Left kidney (tissue), 2 donors: Measurements from ENCODE around the gene RIMBP3C. TPM values are rescaled to one million over a fixed set of nuclear protein-coding genes. Genes with fewer than 3 reads are reported as not detected.
"Not testable (repeated sequence)": the region's sequence is repeated elsewhere in the genome, so short reads cannot be mapped to it uniquely, and the experiment has no call there.

Experiments used
- DNase-seq: peaks from one replicate; pipeline ENCODE4 v3.0.0-alpha.2; 2013
- polyA plus RNA-seq: library from polyadenylated mRNA; unstranded; fragments of 120-200 nt; gene quantifications from one replicate; pipeline ENCODE4 v1.2.1, GENCODE V29; 2013; ENCODE audit not compliant: insufficient read length

The RIMBP3C gene
- polyA plus RNA-seq, 1 donor, result 0.20 TPM

DNA sequence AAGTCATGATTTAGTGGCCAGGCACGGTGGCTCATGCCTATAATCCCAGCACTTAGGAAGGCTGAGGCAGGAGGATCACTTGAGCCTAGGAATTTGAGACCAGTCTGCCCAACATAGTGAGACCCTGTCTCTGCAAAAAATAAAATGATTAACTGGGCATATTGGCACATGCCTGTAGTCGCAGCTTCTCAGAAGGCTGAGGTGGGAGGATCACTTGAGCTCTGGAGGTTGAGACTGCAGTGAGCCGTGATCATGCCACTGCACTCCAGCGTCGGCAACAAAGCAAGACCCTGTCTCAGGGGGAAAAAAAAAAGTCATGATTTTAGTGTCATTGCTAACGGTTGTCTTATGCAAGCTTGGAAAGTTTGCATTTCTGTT lies 28.2 kb upstream of the RIMBP3C start:
- DNase-seq, result no peak

DNA sequence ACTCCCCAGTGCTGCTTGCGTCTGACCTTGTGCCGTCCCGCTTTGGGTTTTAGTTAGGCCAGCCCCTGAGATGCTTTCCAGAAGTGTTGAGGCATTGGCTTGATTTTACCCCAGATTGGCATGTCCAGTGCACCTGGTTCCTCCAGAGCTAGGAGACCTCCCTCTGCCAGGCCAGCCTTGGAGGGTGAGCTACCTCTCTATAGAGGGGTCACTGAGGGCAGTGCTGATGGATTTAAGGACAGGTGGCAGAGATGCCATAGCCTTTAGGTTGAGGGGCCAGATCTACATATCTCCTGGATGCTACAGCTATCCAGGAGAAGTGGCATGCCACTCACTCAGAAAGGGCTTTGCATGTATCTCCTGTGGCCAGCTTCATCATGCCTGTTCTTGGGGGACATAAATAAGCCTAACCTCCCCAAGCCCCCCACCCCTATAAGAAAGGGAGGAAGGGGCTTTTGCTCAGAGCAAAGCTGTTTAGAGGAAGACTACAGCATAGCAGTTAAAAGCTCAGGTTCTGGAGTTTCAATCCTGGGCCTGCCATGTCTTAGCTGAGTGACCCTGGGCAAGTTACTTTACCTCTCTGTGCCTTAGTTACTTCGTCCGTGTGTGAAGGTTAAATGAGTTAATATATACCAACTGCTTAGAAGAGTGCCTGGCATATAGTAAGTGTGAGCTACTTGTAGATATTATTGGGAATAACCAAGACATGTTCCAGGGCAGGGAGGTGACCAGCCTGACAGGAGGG lies 22.7 kb upstream of the RIMBP3C start:
- DNase-seq, result no peak

DNA sequence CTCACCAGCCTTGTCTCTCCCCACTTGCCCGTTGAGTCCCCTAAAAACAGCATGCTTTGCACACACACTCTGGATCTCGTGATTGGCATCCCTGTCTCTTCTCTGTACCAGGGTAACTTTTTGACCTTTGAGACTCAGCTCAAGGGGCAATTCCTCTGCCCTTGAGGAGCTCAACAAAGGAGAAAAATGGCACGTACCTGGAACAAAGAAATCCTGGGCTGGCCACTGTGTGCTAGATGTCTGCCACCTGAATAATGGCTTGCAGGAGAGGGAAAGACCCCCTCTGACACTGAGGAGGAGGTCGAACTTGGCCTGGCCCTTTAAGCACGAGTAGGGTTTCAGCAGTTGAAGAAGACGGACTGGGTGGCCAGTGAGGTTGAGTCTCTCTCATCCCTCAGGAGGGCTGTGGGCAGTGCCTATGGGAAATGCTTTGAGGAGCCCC lies 22.1 kb upstream of the RIMBP3C start:
- no peak for DNase-seq

DNA sequence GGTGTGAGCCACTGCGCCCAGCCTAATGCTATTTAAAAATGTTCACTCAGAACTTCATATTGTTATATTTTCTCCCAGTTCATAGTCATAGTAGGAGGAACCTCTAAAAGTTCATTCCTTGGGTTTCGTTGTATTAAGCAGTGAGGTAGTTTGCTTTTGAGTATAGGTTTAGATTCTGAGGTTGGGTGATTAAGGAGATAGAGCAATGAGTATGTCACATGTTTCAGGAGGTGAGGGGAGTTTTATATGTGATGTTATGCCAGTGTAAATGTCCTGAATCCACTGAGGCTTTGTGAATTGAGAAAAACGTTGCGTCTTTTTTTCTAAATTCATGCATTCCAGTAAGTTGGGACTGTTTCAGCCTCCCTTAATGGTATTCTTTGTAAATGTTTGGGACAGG lies 20.4 kb upstream of the RIMBP3C start:
- no peak for DNase-seq

DNA sequence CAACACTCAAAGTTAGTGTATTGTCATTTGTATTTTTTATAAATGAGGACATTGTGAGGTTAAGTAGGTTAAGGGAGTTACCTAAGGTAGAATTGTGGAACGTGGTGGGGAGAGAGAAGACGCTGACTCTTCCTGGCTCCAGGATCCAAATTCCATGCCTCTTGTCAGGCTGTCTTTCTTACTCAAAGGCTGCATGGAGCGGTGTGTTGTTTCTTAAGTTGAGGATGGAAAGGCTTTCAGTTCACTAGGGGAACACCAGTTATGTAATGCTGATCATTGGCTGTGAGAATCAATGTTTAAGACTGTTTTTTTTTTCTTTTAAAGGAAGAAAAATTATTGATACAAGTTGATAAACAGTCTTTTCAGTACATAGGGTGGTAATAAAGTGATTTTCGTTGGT lies 19.1 kb upstream of the RIMBP3C start:
- no peak for DNase-seq

DNA sequence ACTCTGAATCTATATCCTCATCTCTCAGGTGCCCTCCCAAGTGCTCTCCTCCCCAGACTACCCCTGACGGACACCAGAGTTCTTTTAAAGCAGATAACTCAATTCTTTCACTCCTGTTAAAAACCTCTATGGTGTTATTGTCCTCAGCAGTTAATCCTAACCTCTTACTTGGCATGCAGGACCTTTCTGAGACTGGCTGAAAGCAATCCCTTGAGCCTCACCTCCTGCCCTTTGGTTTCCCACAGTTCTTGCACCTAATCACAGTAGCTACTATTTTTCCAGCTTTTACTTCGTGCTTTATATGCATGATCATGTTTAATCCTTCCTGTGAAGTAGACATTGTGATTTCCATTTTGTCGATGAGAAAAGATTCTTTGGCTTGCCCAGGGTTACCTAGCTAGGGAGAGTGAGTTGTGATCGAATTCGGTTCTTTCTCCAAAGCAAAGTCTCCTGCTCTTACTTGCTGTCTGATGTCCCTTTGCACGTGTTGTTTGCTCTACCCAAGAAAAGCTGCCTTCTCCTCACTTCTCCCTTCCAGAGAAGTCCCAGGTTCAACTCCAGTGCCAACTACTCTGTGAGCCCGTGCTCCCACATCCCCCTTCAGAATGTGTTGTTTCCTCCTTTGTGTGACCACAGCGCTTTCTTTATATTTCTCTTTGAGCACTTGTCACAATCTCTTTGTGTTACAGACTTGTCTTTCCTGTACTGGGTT lies 18.4 kb upstream of the RIMBP3C start:
- DNase-seq, result no peak

DNA sequence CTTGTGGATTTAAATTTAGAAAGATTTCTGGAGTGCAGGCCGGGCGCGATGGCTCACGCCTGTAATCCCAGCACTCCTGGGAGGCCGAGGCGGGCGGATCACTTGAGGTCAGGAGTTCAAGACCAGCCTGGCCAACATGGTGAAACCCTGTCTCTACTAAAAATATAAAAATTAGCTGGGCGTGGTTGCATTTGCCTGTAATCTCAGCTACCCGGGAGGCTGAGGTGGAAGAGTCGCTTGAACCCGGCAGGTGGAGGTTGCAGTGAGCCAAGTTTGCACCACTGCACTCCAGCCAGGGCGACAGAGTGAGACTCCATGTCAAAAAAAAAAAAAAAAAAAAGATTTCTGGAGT lies 17.8 kb upstream of the RIMBP3C start:
- DNase-seq, result not testable (repeated sequence)

DNA sequence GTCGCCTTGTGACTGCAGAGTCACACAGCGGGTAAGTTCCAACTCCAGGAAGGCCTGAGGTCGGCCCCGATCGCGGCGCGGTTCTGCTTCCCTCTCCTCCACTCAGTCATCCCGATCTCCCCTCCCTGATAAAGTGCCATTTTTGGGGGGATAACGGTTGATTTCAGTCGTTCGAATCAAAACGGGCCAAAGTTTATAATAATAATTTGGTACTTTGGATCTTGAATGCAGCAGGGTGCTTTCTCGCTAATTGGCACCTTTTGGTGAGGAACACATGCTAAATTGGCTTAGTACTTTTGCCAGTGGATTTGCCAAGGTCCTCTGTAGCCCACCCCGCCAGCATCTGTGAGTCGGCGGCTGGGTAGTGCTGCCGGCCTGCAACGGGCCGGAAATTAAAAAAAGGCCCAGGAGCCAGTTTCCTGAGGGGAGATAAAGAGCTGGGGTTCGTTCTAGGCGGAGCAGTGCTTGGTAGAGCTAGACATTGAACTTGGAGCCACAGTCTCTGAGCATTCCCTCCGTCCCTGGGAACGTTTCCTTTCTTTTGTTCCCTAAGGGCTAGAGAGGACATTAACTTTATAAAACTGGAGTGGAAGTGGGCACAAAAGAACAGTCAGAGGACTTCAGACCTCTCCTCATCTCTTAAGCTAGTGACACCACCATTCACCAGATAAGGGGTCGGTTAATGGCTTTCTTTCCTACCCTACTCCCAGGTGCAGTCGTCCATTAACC lies 17.2 kb upstream of the RIMBP3C start:
- DNase-seq, result peak; percentile 24

DNA sequence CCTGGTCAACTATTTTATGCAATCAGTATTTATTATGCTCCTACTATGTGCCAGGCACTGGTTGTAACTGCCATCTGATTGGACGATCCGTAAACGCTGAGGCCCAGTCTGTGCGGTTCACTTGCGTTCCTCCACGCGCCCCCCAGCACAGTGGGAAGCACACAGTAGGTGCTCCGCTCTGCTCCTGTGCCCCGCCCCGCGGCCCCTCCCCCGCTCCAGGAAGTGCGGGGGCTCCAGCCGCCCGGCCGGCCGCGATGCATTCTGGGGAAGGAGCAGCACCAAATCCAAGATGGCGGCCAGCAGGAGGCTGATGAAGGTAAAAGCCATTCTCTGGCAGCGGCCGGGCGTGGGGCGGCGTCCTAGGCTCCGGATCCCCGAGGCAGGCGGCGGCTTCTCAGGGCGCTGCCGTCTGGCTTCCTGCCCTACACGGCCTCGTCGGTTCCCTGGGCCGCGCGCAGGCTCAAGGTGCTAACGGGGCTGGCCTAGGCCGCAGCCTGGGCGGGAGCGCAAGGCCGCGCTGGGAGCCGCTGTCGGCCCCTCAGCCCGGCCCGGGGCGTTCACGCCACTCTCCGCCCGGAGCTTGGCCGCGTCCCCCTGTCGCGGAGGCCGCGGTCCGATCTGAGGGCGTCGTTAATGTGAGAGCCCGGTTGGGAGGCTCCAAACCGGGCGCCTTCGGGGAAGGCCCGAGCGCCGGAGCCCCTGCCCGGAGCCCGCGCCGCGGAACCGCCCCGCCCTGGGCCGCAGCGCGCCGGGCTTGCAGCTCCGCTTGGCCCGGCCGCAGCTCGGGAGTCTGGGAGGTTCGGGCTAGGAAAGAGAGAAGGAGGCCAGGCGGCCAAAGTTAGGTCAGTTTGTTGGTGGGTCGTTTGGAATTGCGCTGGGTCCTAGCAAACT lies 16.4 kb upstream of the RIMBP3C start, which contains the start of gene UBE2L3:
TSS of gene UBE2L3 (plus strand) at position 259 of the 891 bp plus-strand sequence. CDS start at position 290, 31 bp downstream.
- peak; percentile 85 for DNase-seq

DNA sequence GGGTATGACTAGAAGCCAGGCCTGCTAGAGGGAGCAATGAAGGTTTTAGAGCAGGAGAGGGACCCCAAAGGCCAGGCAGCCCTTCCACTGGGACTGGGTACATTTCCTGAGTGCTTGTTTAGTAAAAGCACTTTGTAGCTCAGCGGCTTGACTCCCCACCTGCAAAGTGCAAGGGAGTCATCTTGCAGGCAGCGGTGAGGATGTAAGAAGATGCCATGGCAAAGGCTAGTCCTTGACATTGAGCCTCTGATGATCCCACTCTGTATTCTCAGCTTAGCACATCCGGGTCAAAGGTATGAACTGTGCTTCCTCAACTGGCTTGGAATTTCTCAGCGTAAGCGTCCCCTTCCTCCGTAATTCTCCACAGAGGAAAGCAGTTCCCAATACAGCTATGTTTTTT lies 13.2 kb upstream of the RIMBP3C start:
- no peak for DNase-seq

DNA sequence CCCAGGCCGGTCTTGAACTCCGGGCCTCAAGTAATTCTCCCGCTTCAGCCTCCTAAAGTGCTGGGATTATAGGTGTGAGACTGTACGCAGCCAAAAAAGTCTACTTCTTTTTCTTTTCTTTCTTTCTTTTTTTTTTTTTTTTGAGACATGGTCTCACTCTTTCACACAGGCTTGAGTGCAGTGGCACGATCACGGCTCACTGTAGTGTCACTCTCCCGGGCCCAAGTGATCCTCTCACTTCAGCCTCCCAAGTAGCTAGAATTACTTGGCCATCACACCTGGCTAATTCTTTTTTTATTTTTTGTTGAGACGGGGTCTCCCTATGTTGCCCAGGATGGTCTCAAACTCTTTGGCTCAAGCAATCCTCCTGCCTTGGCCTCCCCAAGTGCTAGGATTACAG lies 12.7 kb upstream of the RIMBP3C start:
- no peak for DNase-seq

DNA sequence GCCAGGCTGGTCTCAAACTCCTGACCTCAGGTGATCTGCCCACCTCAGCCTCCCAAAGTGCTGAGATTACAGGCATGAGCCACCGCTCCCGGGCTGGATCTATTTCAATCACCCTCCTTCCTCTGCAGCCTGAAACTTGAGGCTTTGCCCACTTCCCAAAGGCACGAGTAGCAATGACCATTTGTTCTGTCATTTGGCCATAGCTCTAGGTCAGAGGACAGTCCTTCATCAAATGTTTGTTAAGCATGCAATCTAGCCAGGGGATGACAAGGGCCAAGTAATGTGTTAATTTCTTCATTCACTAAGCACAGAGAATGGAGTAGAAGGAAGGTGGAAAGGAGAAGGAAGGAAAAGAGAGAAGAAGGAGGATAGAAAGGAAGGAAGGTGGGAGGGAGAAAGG lies 9.4 kb upstream of the RIMBP3C start:
- DNase-seq, result not testable (repeated sequence)

DNA sequence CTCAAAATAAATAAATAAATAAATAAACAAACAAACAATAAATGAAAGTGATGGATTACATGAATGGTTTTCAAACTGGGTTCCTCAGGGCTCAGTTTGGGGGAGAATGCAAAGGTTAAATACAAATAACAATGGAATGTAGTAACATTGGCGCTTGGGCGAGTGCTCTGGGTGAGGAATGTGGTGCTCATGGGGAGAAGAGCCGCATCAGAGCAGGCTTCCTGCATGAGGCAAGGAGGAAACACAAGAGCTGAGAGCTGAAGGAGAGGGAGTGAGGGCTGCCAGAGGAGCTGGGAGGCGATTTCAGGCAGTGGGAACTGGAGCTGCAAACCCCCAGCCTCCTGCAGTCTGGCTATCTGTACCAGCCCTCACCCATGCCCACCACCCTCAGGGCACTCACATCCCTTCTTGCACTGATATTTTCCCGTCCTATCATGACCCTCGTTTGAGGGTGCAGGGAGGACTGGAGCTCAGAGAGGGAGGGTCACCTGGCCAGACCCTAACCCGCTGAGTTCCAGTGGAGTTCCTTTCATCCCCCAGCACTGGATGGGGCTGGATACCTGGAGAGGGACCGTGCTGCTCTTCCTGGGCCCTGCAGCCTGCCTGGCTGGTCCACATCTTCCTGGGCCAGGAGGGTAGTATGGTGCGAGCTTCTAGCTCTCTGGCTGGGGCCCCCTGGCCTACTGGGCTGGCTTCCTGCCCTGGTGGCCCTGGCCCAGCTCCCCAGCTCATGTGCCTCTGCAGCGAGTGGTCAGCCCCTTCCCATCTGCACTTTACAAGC lies 8.3 kb upstream of the RIMBP3C start:
- not testable (repeated sequence) for DNase-seq

DNA sequence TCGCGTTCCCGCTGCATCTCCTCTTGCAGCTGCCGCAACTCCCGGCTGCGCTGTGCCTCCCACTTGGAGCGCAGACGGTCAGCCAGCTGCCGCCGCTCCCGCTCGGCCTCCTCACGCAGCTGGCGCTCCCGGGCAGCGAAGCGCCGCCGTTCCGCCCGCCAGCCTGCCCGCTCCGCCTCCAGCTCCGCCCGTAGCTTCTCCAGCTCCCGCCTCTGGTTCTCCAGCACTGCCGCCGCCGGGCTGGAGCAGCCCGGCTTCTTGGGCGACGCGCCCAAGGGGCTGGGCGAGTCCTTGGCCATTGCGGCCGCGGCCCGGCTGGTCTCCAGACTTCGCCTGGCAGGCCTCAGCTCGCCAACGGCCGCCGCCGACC lies 598 bp downstream of the RIMBP3C start:
- not testable (repeated sequence) for DNase-seq

DNA sequence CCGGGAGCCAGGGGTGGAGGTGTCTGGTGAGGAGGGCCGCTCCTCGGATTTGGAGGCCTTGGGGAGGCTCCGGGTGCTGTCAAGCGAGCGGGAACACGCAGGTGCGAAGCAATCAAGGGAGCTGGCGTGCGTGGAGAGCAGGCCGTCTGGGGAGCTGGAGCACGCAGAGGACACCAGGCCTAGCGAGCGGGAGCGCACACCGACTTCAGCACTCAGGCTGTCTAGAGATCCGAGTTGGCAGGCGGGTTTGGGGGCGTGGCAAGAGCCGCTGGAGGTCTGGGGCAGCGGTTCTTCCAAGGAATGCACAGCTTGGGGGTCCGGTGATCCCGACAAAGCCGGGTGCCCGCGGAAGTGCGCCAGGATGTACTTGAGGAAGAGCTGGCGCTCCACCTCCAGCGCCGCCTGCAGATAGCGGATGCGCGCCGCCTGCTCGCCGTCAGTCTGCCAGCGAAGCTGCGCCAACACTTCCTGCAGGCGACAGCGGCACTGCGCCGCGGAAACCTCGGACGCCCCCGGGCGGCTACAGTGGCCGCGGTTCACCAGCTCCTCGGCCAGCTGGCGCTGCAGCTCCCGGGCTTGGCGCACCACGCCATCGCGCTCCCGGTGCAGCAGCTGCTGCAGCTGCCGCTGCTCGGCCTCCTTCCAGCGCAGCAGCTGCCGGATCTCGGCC lies 1.1 kb downstream of the RIMBP3C start:
- not testable (repeated sequence) for DNase-seq

DNA sequence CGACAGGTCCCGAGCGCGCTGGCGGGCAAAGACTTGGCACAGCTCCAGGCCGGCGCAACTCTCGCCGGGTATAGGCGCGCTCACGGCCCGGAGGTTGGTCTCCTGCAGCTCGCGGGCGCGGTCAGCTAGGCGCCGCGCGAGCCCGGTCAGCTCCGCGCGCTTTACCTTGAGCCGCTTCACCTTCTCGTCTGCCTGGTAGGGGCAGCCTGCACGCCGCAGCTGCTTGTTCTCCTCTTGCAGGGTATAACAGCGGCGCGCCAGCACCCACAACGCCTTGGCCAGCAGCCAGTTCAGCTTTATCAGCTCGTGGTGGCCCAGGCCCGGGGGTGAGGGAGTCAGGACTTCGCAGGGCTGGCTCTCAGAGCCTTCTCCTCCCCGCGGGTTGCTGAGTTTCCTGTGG lies 1.7 kb downstream of the RIMBP3C start:
- DNase-seq, result not testable (repeated sequence)

DNA sequence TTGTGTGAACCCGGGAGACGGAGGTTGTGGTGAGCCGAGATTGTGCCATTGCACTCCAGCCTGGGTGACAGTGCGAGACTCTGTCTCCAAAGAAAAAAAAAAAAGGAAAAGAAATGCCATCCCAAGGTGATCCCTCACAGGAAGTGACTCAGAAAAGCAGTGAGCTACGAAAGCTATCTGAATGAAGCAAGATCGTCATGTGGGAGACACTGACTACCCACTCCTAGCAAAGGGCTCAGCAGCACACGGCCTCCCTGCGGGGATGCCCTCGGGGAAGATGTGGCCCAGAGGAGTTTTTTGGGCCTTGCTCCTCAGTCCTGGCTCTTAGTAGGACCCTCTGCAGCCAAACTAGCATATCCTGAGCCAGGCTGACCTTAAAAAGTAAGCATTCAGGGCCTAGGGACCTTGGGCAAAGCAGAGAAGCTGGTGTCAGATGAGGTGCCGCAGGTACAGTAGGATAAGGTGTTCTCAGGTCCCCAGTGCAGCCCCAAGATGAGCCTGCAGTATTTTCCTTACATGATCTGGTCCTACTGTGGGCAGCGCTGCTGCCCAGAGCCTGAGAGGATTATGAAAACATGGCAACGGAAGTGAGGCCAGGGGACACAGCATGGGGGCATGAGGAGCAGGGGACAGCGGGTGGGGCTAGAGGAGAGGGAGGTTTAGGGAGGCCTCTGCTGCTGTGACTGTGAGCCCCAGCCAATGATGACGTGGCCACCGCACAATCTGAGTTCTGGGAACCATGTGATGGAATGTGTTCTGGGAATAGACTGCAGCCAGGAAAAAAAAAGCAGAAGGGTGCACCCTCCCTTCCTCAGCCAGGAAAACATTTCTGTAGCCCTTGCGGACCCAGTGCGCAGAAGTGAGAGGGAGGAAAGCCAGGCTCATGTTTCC lies 6.6 kb downstream of the RIMBP3C start:
- not testable (repeated sequence) for DNase-seq

DNA sequence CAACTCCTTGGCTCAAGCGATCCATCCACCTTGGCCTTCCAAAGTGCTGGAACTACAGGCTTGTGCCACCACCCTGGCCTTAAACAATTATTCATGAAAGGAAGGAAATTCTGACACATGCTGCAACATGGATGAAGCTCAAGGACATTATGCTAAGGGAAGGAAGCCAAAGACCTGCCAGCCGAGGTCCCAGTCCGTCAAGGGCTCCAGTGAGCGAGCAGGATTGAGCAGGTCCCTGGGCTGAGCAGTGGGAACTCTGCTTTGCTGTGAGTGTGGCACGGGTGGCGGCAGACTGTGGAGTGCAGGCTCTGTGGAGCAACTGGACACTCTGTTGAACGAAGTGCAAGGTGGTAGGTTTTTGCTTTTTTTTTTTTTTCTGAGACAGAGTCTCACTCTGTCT lies 11.4 kb downstream of the RIMBP3C start:
- not testable (repeated sequence) for DNase-seq

DNA sequence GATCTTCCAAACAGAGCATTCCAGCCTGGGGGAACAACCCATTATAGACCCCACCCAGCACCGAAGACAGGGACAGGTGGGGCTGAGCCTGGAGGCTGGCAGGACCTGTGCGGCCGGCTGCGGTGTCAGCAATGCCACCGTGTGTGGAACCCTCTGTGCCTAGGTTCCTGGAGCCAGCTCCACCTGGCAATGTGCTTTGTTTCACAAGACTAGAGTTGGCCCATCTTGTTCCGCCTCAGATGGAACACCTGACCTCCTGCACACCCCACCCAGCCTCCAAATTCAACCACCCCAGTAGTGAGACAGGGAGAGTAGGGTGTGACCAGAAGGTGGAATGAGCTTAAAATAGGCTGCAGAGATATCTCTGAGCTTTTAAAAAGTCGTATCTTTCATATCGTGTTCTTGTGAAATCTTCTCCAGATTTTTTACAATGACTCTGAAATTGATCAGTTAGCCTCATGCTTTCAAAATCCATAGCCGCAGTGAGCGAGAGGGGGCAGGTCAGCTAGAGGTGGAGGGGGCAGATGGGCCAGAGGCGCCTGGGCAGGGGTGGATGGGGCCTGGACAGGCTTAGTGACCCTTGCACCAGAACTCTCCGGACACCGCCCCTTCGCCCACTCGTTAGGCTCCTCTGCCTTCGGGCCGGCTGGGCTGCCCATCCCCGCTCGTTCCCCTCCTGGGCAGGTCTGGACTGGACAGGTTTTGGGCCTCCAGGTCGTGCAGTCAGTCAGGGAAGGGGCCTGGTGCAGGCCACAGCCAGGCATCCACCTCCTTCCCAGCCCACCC lies 18.2 kb downstream of the RIMBP3C start:
- DNase-seq, result not testable (repeated sequence)
